Amygdala (tissue), 56 donors: ENCODE results near the gene SLC16A3.
"Not testable (repeated sequence)": the region's sequence is repeated elsewhere in the genome, so short reads cannot be mapped to it uniquely, and the experiment has no call there.

ENCODE experiments used
- DNase-seq, 56 donors: peaks; one replicate each; lab custom pipeline; 2025; lab: John Stamatoyannopoulos, UW

The SLC16A3 gene

GRCh38 chr17:82228842-82229697 is at the start of gene SLC16A3:
Gene SLC16A3, plus strand, starts transcription at chr17:82229042. Its CDS starts 6,967 bp downstream, at chr17:82236009.
- DNase-seq, result peak in 7 of 56 donors; percentile 22 to 68 (median 33)

DNA sequence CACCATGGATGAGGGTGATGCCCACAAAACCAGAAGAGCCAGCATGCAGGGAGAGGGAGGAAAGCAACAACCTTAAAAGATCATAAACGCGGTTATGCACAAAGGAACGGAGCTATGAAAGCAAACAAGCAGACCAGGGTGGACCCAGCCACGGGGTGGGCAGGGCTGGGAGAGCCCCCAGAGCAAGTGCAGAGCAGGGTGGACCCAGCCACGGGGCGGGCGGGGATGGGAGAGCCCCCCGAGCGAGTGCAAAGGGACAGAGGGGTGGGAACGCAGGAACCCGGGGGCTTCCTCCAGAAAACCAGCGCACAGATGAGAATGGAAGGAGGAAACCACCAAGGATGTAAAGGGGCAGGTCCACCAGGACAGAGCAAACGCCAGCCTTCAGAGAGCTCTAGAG is 49.4 kb upstream of the SLC16A3 start:
- DNase-seq, result no peak

- DNase-seq, result no peak
Observed at GRCh38 chr17:82179946-82180475, 48.8 kb upstream of the SLC16A3 start.

GRCh38 chr17:82180776-82181528 is 47.9 kb upstream of the SLC16A3 start:
- peak in 3 of 56 donors; percentile 14 to 31 (median 17) for DNase-seq

DNA sequence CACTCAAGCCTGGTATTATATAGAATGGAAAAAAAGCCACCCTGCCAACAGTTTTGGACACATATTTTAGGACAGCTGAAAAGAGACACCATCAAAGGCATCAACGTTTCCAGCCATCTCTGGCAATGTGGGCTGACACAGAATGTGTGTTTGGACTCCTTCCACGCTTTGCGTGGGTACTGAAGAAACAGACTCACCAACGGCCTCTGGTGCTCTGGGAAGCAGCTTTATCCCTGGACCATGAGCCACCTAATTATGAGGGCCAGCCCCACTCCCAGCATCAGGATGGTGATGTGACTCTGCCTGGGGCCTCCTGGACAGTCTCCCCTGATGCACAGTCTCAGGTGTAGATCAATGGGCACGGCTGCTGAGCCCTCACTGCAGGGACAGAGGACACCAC is 44.1 kb upstream of the SLC16A3 start:
- no peak for DNase-seq

DNA sequence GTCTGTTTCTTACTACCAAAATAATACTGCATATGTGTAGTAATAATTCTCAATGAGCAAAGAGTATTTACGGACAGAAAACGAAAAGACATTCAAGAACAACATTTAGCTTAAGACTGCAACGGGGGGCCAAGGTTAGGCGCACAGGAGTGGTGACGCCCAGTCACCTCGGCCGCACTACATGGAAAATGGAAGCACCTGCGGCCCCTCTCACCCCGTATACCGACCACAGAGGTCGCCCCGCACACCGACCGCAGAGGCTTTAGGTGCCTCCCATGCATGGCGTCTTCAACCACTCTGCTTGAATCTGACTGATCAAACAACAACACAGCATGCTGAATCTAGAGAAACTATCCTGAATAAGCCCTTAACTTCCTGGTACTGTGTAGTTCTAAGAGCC is 42.6 kb upstream of the SLC16A3 start:
- DNase-seq, result no peak

DNA sequence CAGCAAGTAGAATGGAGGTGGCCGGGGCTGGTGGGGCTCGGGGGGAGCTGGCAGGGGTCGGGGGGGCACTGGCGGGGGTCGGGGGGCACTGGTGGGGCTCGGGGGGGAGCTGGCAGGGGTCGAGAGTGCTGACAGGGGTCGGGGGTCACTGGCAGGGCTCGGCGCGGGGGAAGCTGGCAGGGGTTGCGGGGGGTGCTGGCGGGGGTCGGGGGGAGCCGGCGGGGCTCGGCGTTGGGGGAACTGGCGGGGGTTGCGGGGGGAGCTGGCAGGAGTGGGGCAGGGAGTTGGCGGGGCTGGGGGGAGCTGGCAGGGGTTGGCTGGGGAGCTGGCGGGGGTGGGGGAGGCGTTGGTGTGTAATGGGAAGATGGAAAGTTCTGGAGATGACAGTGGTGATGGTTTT is 41.3 kb upstream of the SLC16A3 start:
- no peak for DNase-seq

DNA sequence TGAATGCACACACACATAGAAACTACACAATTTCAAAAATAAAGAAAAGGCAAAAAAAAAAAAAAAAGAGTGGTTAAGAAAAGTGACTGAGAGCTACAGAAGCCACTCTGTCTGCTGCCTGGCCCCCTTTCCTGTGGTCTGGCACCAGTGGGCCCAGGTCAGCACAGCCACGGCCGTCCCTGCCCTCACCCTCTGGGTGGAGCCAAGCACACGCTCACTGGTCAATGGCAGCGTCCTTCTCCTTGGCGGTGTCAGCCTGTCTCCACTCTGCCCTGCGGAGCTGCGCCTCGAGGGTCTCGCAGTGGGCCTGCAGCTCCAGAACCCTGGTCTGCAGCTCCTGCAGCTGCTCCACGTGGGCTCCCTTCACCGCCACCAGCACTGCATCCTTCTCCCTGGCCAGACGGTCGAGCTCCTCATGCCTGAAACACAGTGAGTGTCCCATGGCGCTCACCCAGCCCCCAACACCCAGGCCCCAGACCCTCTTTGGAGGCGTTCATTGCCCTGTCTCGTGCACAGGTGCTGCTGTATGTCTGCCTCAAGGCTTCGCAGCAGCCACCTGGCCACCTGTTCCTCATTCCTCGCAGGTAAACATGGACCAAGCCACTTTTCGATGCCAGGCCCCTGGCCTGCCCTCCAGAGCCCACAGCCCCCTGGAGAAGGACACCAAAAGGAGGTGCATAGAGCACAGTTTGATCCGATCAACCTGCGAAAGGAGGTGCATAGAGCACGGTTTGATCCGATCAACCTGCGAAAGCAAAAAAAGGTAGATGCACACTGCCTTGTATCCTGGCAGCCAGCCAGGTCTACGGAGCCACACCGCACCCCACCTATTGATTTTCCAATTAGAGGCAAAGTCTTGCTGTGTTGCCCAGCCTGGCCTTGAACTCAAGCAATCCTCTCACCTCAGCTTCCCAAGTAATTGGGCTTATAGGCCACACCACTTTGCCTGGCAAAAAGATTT is 40.6 kb upstream of the SLC16A3 start:
- no peak for DNase-seq

- not testable (repeated sequence) for DNase-seq
Observed at GRCh38 chr17:82193050-82193449, 35.8 kb upstream of the SLC16A3 start.

- DNase-seq, result peak in 1 of 56 donors; percentile 16
Observed at GRCh38 chr17:82193520-82194220, 35.2 kb upstream of the SLC16A3 start.

DNA sequence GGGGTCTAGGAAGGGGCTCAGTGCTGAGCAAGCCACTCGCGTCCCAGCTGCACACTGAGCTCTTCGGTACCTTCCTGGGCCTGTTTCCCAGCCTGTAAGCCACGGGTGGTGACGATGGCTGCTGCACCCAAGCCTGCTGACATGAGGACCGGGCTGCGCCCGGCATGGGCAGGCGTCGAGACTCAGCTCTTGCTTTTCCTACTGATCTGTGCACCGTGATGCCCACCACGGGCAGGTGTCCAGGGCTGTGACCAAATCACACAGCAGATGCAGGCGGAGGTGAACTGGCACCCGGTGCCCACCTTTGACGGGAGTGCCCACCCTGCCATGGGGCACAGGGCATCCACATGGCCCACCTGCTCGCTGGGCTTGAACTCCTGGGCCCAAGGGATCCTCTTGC is 34.1 kb upstream of the SLC16A3 start:
- no peak for DNase-seq

- no peak for DNase-seq
Observed at GRCh38 chr17:82195675-82196672, 32.9 kb upstream of the SLC16A3 start.

- DNase-seq, result no peak
Observed at GRCh38 chr17:82198092-82198491, 30.8 kb upstream of the SLC16A3 start.

- no peak for DNase-seq
Observed at GRCh38 chr17:82199496-82199895, 29.3 kb upstream of the SLC16A3 start.

DNA sequence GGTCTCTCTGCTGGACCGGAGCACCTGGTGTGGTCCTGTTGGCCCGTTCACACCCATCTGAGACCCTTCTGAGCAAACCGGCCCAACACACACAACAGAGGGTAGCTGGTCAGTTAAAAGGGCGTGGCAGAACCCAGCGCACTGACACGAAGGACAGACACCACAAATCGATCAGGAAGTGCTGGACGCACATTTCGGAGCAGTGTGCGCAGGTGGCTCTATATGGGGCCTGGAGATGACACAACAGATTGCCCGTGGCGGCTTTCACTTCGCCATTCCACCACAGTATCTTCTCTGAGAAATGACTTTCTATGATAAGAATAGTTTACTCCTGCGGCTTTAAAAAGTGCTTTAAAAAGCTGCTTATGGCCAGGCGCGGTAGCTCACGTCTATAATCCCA is 28.7 kb upstream of the SLC16A3 start:
- DNase-seq, result no peak

GRCh38 chr17:82200743-82201497 is 27.9 kb upstream of the SLC16A3 start:
- DNase-seq, result no peak

DNA sequence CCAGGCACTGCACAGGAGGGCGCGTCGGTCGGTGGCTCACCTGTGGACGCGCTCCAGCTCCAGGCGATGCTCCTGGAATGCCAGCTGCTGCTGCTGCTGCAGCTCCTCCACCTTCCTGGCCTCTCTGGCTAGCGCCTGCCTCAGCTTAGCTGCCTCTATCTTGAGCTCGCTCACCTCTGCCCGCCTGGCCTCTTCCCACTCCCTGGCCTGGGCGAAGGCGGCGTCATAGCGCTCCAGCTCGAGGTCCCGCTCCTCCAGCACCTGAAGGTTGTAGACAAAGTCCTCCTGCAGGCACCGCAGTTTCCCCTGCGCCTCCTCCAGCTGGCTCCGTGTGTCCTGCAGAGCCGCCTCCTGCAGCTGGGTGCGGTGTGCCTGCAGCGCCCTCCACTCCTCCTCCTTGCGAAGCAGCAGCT is 27.3 kb upstream of the SLC16A3 start:
- no peak for DNase-seq

DNA sequence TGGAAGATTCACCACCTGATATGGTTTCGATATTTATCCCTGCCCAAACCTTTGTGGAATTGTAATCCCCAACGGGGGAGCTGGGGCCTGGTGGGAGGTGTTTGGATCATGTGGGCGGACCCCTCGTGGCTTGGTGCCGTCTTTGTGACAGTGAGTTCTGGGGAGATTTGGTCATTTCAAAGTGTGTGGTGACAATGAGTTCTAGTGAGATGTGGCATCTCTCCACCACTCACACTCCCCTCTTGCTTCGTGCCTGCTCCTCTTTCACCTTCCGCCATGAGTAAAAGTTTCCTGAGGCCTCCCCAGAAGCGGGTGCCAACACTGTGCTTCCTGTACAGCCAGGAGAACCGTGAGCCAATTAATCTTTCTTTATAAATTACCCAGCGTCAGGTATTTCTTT is 25.9 kb upstream of the SLC16A3 start:
- no peak for DNase-seq
